Central memory CD8-positive, alpha-beta T cell (primary cell): ENCODE data around the gene NEU2.
A peak's percentile ranks its signal among the peaks of the same experiment; 100 is the strongest.
"Not testable (repeated sequence)": the region's sequence is repeated elsewhere in the genome, so short reads cannot be mapped to it uniquely, and the experiment has no call there.

Source experiments
- ATAC-seq: fragments of 150-1000 bp; cut with Tn5 transposase; replicated peaks from 2 replicates; pipeline ENCODE4 v1.10.0; 2022; ENCODE audit warnings: mild to moderate bottlenecking, moderate FRiP score, moderate number of reproducible peaks; ENCODE audit not compliant: poor library complexity, severe bottlenecking; ENCODE audit errors: extremely low read depth
- DNase-seq, 2 donors: peaks; one replicate each; pipeline ENCODE4 v3.0.0; 2021; ENCODE audit warnings: low spot score in 2 of 2
- H3K27ac Mint-ChIP-seq: one replicate; pipeline ENCODE4 v1.8.0; 2022; ENCODE audit warnings: low read depth, mild to moderate bottlenecking, moderate library complexity, mixed read lengths
- H3K27me3 Mint-ChIP-seq: one replicate; pipeline ENCODE4 v1.8.0; 2022; ENCODE audit warnings: mixed read lengths
- H3K36me3 Mint-ChIP-seq: one replicate; pipeline ENCODE4 v1.8.0; 2022; ENCODE audit warnings: mild to moderate bottlenecking, moderate library complexity, mixed read lengths; ENCODE audit not compliant: insufficient read depth
- H3K4me1 Mint-ChIP-seq: one replicate; pipeline ENCODE4 v1.8.0; 2022; ENCODE audit warnings: mixed read lengths
- H3K4me3 Mint-ChIP-seq: one replicate; pipeline ENCODE4 v1.8.0; 2022; ENCODE audit warnings: mild to moderate bottlenecking, moderate library complexity, mixed read lengths
- H3K9me3 Mint-ChIP-seq: one replicate; pipeline ENCODE4 v1.8.0; 2022; ENCODE audit warnings: mixed read lengths

NEU2 gene

DNA sequence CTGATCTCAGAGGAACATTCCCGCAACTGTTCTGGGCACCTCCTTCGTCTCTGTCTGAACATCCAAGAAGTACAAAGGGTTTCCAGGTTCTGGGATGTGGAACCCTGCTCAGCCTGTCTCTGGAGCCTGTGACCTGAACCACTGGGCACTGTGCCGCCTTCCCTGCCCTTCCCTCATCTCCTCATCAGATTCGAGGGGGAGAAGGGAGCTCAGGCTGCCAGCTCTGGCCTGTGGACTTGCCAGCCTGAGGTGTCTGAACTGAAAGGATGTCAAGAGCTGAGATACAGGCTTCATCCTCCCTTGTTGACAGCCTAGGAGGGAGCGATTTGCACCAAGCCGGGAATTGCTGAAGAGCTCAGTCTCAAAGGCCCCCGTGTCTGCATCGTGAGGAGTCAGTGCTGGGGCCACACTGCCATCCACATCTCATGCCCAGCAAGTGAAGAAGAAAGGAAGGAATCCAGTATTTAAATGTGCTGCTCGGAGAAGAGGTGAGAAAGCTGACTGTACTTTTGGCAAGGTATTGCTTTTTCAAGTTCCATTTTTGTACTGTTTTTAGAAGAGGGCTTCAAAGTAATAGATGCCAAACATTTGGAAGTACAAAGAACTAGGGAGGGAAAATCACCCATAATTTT, 12.6 kb downstream of the NEU2 start:
- DNase-seq (no peak), ATAC-seq (no peak)
- Mint-ChIP-seq H3K4me3 (no peak overlapping the region), H3K27me3 (peaks cover 19% of the 10 kb centered on the region), H3K36me3 (no peaks in the 10 kb centered on the region), H3K9me3 (no peaks in the 10 kb centered on the region), H3K27ac (no peak overlapping the region), H3K4me1 (peaks cover 16% of the 10 kb centered on the region)

DNA sequence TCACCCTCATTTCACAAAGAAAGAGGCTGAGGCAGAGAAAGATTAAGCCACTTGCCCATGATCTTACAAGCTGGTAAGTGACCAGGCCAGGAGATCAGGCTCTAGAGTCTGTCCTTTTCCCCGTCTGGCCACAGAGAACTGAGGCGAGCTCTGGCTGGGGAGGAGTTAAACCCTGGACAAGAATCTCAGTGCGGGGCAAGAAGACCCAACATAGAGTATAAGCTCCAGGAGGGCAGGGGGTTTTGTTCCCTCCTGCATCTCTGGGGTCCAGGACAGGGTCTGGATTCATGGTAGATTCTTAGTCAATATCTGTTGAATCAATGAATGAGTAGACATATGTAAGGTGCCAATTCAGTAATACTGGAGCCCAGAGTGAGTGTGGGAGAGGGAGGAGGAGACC, 14.7 kb downstream of the NEU2 start:
- Mint-ChIP-seq H3K36me3 (no peaks in the 10 kb centered on the region), H3K4me3 (no peak overlapping the region), H3K9me3 (no peaks in the 10 kb centered on the region), H3K27ac (no peak overlapping the region), H3K27me3 (peaks cover 4% of the 10 kb centered on the region), H3K4me1 (peaks cover 17% of the 10 kb centered on the region)
- DNase-seq (no peak), ATAC-seq (no peak)

DNA sequence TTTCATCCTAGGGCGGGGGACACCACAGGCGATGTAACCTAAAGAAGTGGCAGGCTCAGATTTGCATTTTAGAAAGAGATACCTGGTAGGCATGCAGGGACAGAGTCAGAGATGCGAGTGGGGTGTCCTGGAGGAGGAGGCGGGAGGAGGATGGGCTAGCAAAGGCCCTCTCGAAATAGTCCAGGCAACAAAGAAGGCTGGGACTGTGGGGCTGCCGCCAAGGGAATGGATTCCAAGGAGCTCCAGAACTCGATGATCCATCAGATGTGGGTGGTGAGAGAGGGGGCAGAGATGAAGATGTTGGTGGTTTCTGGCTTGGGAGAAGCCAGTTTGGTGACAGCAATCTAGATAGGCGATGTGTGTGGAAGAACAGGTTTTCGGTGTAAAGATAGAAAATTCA, 15.2 kb downstream of the NEU2 start:
- peaks cover 17% of the 10 kb centered on the region for H3K4me1 Mint-ChIP-seq
- H3K27ac Mint-ChIP-seq: no peak overlapping the region
- no peaks in the 10 kb centered on the region for H3K9me3 Mint-ChIP-seq
- H3K36me3 Mint-ChIP-seq: no peaks in the 10 kb centered on the region
- no peak for ATAC-seq
- H3K4me3 Mint-ChIP-seq: no peak overlapping the region
- no peaks in the 10 kb centered on the region for H3K27me3 Mint-ChIP-seq
- no peak for DNase-seq

DNA sequence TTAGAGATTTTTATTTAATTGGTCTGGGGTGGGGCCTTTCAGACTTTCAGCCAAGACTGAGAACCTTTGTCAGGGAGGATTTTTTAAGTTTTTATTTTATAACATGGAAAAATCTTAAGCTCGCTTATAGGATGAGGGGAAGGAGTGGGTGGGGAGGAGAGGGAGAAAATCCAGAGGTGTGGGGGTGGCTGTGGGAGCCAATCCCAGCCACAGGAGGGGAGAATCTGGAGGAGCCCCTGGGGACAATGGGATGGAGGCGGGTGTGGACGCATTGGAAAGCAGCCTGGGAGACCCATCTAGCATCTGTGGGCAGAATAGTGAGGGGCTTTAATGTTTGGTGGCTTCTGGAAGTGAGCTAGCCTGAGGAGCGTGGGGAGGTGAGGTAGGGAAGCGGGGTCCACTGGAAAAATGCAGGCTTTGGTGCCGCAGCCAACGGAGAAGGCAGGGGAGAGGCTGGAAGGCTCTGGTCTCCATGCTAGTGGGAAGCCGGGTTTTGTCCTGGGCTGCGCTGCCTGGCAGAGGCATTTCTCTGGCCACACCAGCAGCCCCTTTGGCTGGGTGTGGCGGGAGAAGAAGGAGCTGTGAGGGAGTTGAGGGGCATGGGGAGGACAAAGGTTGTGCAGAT, 16.2 kb downstream of the NEU2 start:
- Mint-ChIP-seq H3K4me3 (no peak overlapping the region), H3K36me3 (no peaks in the 10 kb centered on the region), H3K27me3 (no peaks in the 10 kb centered on the region), H3K9me3 (no peaks in the 10 kb centered on the region), H3K4me1 (peaks cover 17% of the 10 kb centered on the region), H3K27ac (no peak overlapping the region)
- ATAC-seq: no peak
- DNase-seq: no peak

DNA sequence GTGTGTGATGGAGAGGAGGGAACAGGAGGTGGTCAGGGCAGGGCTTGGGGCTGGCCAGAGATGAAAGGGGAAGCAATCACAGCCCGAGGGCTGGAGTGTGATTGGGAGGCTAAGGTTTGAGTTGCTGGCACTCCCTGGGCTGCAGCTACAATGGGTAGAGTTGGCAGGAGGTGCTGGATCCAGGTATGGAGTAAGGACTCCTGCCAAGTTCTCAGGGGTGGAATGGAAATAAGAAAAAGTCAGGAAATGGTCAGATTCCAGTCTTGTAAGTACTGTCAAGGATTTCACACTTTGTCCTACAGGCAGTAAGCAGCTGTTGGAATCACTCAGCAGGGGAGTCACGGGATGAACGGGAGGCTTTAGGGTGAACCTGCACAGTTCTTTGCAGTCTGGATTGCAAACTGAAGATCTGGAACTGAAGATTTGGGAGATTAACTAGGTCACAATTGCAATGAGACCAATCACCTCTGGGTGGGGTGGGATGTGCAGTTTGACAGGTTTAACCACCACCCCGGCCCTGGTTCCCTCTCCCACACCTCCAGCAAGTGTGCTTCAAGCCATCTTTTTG, 16.8 kb downstream of the NEU2 start:
- no peak for ATAC-seq
- H3K4me3 Mint-ChIP-seq: no peak overlapping the region
- no peak for DNase-seq

DNA sequence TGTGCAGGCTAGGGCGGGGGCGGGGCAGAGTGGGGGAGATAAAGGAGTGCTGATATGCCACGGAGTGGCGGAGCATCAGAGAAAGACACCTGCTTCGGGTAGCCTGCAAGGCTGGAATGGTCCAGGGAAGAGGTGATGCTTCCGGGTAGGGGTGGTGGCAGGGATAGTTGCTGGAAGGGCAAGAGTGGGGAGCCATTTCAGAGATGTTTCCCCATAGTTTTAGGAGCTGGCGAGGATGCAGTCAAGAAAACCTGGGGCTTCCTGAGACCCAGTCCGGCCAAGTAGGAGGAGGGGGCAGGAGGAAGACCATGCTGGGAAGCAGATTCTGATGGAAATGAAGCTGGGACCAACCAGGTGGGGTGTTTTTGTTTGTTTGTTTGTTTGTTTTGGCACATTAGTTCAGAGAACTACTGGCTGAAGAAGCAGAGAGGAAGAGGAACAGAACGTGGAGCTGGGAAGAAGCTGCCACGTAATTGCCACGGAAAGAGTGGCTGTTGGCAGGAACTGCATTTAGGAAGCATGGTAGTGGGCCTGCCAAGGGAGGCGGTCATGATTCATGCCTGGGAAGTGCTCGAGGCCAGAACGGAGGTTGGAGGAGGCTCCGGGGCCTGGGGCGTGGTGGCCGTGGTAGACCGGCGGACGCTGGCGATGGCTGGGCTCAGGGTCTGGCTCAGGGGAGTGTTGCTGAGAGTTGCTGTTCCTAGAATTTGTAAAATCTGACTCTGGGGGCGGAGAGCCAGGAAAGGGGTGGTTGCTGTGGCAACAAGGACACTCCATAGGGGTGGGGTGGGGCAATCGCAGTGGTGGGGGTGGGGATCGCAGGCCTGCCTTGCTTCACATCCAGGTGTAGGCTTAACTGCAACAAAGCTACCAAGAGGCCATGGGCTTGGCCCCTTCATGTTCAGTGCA, 19.0 kb downstream of the NEU2 start:
- Mint-ChIP-seq H3K36me3 (peaks cover 4% of the 10 kb centered on the region), H3K27me3 (no peaks in the 10 kb centered on the region), H3K4me1 (peaks cover 20% of the 10 kb centered on the region), H3K27ac (no peak overlapping the region), H3K4me3 (no peak overlapping the region), H3K9me3 (no peaks in the 10 kb centered on the region)
- no peak for ATAC-seq
- no peak for DNase-seq

More for the DNA sequence above, 16.8 kb downstream of the NEU2 start:
- H3K27ac Mint-ChIP-seq: no peak overlapping the region
- H3K9me3 Mint-ChIP-seq: no peaks in the 10 kb centered on the region
- no peaks in the 10 kb centered on the region for H3K36me3 Mint-ChIP-seq
- no peaks in the 10 kb centered on the region for H3K27me3 Mint-ChIP-seq
- peaks cover 17% of the 10 kb centered on the region for H3K4me1 Mint-ChIP-seq

DNA sequence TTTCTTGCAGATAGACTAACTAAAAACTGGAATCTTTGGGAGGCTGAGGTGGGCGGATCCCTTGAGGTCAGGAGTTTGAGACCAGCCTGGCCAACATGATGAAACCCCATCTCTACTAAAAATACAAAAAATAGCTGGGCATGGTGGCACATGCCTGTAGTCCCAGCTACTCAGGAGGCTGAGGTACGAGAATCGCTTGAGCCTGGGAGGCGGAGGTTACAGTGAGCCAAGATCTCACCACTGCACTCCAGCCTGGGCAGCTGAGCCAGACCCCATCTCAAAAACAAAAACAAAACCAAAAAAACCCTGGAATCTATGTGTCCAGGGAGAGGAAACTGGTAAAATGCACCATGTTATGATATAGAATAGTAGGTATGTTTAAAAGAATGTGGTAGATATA, 20.0 kb downstream of the NEU2 start:
- H3K27ac Mint-ChIP-seq: not testable (repeated sequence)
- peaks cover 20% of the 10 kb centered on the region for H3K4me1 Mint-ChIP-seq

DNA sequence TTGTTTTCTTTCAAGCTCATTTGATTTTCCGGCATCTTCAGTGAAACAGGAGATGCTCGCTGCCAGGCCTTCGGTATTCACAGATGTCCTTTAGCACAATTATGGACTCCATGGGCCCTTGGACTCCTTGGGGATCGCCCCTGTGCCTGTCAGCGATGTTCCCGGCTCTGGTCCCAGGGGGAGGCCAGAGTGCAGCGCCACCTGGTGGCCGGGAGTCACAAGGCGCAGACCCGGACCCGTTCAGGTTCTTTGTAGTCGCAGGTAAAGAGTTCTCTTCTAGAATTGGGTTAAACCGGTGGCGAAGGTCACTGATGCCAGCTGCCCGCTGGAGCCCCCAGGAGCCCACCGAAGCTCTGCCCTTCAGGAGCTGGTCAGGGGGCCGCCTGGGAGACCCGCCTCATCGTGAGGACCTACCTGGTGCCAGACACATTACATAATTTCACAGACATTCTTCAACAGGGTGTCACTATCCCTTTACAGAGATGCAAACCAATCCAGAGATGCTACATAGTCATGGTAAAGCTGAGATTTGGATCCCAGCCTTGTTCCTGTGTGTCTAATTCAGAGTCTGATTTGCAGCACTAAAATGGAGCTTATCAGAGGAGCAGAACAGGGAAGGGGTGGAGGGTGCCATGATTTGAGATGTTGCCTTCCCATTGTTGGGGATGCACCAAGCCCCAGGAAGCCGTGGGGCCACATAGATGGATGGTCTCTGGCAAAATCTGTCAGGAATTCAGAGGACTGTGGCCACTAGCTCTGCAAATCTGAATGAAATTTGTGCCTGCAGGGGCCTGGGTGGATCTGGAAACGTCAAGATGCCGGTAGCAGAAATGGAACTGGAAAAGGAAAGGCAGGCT, 21.7 kb downstream of the NEU2 start:
- Mint-ChIP-seq H3K27ac (peak overlapping the region; percentile 0), H3K4me3 (no peak overlapping the region), H3K27me3 (no peaks in the 10 kb centered on the region), H3K9me3 (no peaks in the 10 kb centered on the region), H3K4me1 (peaks cover 25% of the 10 kb centered on the region), H3K36me3 (peaks cover 6% of the 10 kb centered on the region)
- ATAC-seq (peak; percentile 54), DNase-seq (peak; percentile 43 to 68)

More for the DNA sequence above, 20.0 kb downstream of the NEU2 start:
- not testable (repeated sequence) for H3K9me3 Mint-ChIP-seq, H3K36me3 Mint-ChIP-seq, H3K4me3 Mint-ChIP-seq, DNase-seq, ATAC-seq, H3K27me3 Mint-ChIP-seq

DNA sequence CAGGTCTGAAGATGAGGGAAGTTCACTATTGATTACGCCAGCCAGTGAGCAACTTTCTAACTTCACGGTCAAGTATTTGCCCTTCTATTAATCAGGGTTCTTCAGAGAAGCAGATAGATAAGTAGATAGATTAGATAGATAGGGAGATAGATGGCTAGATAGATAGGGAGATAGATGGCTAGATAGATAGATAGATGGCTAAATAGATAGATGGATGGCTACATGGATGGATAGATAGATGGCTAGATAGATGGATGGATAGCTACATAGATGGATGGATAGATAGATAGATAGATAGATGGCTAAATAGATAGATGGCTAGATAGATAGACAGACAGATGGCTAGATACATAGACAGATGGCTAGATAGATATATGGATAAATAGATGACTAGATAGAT, 22.9 kb downstream of the NEU2 start:
- DNase-seq: no peak
- H3K27ac Mint-ChIP-seq: peak overlapping the region; percentile 0
- H3K4me3 Mint-ChIP-seq: no peak overlapping the region
- no peaks in the 10 kb centered on the region for H3K9me3 Mint-ChIP-seq
- peaks cover 11% of the 10 kb centered on the region for H3K36me3 Mint-ChIP-seq
- no peak for ATAC-seq
- H3K27me3 Mint-ChIP-seq: no peaks in the 10 kb centered on the region
- peaks cover 21% of the 10 kb centered on the region for H3K4me1 Mint-ChIP-seq

DNA sequence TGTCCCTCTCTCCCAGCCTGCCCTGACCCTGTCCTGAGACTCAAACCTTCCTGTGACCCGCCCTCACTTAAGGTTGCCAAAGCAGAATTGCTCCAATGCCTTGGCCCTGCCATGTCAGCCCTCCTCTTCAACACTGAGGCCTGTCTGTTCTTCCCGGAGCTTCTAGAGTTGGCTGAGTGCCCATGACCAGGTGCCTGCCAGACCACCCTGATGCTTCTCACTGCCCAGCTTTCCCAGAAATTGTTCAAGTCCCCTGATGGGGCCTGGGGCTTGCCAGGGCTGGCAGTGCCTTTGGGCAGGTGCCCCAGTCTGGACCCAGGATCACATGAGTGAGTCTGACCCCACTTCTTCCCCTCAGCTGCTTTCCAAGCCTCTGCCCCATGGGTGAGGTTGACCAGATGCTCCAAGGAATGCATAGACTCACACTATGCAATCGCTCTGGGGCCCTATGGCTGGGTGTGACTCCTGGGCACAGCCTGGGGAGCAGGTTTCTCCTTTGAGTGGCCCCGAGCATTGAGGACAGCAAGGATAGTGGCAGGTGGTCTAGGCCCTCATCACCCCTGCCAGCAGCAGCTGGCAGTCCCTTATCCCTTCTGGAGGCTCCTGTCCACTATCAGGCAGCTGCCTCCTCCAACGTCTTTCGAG, 24.6 kb downstream of the NEU2 start:
- no peak overlapping the region for H3K4me3 Mint-ChIP-seq
- ATAC-seq: no peak
- peaks cover 24% of the 10 kb centered on the region for H3K36me3 Mint-ChIP-seq
- no peak overlapping the region for H3K27ac Mint-ChIP-seq
- H3K27me3 Mint-ChIP-seq: no peaks in the 10 kb centered on the region
- peaks cover 24% of the 10 kb centered on the region for H3K4me1 Mint-ChIP-seq
- no peaks in the 10 kb centered on the region for H3K9me3 Mint-ChIP-seq
- no peak for DNase-seq

DNA sequence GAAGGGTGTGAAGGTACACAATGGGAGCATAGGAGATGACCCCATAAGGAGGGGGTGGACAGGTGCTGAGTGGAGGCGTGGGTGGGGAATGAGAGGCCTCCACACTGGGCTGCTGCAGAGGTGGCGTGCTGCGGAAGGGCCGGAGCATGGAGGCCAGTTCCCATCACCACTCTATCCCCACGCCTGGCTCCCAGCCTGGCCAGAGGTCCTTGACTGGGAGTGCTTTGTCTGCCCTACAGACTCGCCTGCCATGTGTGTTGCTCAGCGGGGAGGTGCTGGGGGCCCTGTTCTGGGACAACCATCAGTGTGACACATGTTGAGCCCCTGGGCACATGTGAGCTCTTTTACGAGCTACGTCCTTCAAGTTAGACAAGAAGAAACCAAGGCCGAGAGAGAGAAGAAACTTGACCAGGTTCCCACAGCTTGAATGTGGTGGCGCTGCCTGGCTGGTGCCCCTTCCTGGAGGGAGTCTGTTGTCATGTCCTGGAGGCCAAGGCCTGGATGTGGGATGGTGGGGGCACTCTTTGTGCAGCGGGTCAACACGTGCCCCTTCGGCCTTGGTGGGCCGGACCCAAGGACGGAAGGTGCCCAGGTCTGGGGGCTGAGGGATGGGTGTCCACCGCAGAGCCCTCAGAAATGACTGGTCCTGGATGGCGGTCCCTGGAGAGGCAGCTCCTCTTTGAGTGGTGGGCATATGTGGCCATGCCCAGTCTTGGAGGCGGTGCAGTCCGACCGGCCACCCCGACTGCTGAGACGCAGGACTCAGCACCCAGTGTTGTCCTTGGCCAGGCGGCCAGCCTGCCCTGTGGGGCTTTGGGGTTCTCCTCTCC, 26.5 kb downstream of the NEU2 start:
- H3K9me3 Mint-ChIP-seq: no peaks in the 10 kb centered on the region
- ATAC-seq (no peak), DNase-seq (no peak)
- peaks cover 42% of the 10 kb centered on the region for H3K4me1 Mint-ChIP-seq
- H3K4me3 Mint-ChIP-seq: peak overlapping the region; percentile 64
- H3K27me3 Mint-ChIP-seq: no peaks in the 10 kb centered on the region
- H3K27ac Mint-ChIP-seq: peak overlapping the region; percentile 40
- H3K36me3 Mint-ChIP-seq: peaks cover 31% of the 10 kb centered on the region
